Nephron (organoid): ENCODE results near the gene FOXO1.
A peak's percentile ranks its signal among the peaks of the same experiment; 100 is the strongest.

Experiments used
- H3K27ac Mint-ChIP-seq, 3 experiments: 2 replicates each; pipeline ENCODE4 v1.8.0; 2020; ENCODE audit warnings: mixed read lengths in 3 of 3, mild to moderate bottlenecking in 2 of 3, moderate library complexity in 1 of 3
- H3K27me3 Mint-ChIP-seq: 2 replicates; pipeline ENCODE4 v1.8.0; 2021; ENCODE audit warnings: low read depth, mild to moderate bottlenecking, moderate library complexity, mixed read lengths
- H3K36me3 Mint-ChIP-seq: 2 replicates; pipeline ENCODE4 v1.8.0; 2020; ENCODE audit warnings: low read depth, mixed read lengths
- H3K4me1 Mint-ChIP-seq: 2 replicates; pipeline ENCODE4 v1.8.0; 2020; ENCODE audit warnings: mixed read lengths
- H3K4me3 Mint-ChIP-seq, 3 experiments: 2 replicates each; pipeline ENCODE4 v1.8.0; 2020; ENCODE audit warnings: mild to moderate bottlenecking in 3 of 3, mixed read lengths in 3 of 3, moderate library complexity in 2 of 3
- H3K9me3 Mint-ChIP-seq: 2 replicates; pipeline ENCODE4 v1.8.0; 2020; ENCODE audit warnings: mixed read lengths
- TF ChIP-seq, protein P1 (sequence below), 3 experiments: fragments of 200-600 bp; sonication (generic); IDR thresholded peaks; one replicate each; pipeline ENCODE4 v1.5.0; 2021; ENCODE audit warnings: antibody characterized with exemption in 3 of 3; ENCODE audit not compliant: unreplicated experiment in 3 of 3

FOXO1 gene

DNA sequence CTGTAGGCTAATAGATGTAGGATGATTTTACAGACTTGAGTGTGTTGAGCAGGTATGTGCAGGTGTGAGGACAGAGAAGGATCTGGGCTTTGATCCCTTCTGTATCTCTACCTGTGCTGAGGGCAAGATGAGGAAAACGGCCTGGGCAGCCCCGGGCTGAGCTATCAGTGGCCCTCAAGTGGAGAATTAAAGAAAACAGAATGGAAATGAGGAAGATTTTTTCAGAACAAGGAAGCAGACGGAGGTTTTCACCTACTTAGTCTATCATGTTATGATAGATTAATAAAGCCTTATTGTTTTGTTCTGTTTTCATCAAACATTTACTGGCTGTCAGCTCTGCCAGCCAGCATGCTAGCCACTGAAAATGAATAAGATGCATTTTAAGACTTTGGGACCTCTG, 22.3 kb upstream of the FOXO1 start:
- Mint-ChIP-seq H3K27me3 (no peaks in the 10 kb centered on the region), H3K4me1 (no peaks in the 10 kb centered on the region), H3K9me3 (no peaks in the 10 kb centered on the region), H3K4me3 (no peak overlapping the region), H3K36me3 (no peaks in the 10 kb centered on the region), H3K27ac (no peak overlapping the region)
- TF ChIP-seq, protein P1, sequence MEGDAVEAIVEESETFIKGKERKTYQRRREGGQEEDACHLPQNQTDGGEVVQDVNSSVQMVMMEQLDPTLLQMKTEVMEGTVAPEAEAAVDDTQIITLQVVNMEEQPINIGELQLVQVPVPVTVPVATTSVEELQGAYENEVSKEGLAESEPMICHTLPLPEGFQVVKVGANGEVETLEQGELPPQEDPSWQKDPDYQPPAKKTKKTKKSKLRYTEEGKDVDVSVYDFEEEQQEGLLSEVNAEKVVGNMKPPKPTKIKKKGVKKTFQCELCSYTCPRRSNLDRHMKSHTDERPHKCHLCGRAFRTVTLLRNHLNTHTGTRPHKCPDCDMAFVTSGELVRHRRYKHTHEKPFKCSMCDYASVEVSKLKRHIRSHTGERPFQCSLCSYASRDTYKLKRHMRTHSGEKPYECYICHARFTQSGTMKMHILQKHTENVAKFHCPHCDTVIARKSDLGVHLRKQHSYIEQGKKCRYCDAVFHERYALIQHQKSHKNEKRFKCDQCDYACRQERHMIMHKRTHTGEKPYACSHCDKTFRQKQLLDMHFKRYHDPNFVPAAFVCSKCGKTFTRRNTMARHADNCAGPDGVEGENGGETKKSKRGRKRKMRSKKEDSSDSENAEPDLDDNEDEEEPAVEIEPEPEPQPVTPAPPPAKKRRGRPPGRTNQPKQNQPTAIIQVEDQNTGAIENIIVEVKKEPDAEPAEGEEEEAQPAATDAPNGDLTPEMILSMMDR (IDR thresholded peaks at IDR 0.05; ENCODE audit: unreplicated experiment in 3 of 3) = no peak

DNA sequence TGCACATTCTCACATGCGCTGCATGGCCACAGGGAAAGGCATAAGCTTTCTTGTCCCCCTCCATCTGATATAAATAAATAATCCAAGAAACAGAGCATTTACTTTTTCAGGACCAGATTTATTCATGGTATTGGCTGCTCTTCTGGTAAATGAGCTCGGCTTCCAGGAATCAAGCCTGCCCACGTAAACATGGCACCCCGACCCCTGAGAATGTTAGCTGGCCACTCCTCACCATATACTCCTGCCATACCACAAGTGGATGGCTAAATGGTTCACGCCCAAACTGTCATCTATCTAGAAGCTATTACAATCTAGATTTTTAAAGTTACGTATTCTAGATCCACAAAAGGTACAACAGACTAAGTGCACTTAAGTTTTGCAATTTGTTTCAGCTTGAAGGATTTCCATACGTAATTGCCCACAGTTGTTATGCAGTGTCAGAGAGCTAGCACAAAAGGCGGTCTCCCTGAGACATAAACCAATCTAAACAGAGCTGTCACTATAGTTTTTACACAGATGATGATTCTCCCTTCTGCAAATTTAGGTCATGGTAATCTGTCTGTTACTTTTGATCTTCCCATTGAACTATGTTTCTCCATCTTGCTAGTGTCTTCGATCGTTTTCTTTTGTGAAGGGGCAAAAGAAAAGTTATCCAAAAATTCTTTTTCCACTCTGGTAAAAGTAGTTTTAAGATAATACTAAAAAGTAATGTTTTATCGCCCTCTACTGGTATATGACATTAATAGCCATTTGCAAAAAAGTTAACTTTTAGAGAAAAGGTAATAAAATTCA, 16.2 kb upstream of the FOXO1 start:
- H3K9me3 Mint-ChIP-seq = no peaks in the 10 kb centered on the region

DNA sequence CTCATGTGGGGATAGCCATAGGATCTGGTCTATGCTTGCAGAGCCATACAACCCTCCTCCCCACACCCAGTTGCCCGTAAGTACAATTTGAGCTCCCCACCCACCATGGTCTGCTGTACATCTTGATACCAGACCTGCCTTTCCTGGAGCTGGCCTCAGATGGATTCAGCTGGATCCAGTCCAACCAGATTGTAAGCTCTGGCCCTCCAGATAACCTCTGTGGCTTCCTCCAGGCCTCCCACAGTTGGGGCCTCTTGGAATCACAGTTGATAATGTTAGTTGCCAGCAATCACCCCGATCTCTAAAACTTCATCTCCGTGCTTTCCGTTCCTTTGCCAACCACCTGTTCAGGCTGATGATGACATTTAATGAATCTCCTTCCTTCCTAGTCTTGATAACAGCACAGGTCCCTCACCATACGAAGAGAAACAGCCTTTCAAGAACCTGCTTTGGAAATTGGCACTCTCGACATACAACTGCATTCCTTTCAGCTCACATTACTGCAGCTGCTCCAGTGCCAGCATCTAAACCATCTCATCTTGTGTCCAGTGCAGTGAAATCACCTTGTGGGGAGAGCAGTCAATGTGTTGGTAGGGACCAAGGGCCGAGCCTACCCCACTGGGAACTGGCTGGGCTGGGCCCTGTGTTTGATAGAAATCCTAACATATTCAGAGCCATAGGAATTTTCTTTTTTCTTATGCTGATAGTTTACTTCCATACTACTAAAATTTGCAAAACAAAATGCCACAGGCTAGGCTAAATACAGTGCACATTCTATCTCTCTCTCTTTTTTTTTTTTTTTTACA, 15.1 kb upstream of the FOXO1 start:
- peak overlapping the region; percentile 5 to 35 (median 6) for H3K27ac Mint-ChIP-seq
- H3K4me3 Mint-ChIP-seq = peak overlapping the region in 1 of 3 experiments; percentile 33
- H3K36me3 Mint-ChIP-seq = no peaks in the 10 kb centered on the region
- TF ChIP-seq, protein P1 (IDR thresholded peaks at IDR 0.05; ENCODE audit: unreplicated experiment in 3 of 3) = no peak
- peaks cover 27% of the 10 kb centered on the region for H3K4me1 Mint-ChIP-seq
- H3K27me3 Mint-ChIP-seq = peaks cover 11% of the 10 kb centered on the region
- no peaks in the 10 kb centered on the region for H3K9me3 Mint-ChIP-seq

More for the DNA sequence above, 16.2 kb upstream of the FOXO1 start:
- H3K27ac Mint-ChIP-seq = peak overlapping the region in 1 of 3 experiments; percentile 4
- H3K36me3 Mint-ChIP-seq = no peaks in the 10 kb centered on the region
- H3K27me3 Mint-ChIP-seq = peaks cover 11% of the 10 kb centered on the region
- H3K4me3 Mint-ChIP-seq = peak overlapping the region in 2 of 3 experiments; percentile 4 to 5
- peaks cover 27% of the 10 kb centered on the region for H3K4me1 Mint-ChIP-seq
- TF ChIP-seq, protein P1 (IDR thresholded peaks at IDR 0.05; ENCODE audit: unreplicated experiment in 3 of 3) = peak; percentile 56 to 77 (median 63)

DNA sequence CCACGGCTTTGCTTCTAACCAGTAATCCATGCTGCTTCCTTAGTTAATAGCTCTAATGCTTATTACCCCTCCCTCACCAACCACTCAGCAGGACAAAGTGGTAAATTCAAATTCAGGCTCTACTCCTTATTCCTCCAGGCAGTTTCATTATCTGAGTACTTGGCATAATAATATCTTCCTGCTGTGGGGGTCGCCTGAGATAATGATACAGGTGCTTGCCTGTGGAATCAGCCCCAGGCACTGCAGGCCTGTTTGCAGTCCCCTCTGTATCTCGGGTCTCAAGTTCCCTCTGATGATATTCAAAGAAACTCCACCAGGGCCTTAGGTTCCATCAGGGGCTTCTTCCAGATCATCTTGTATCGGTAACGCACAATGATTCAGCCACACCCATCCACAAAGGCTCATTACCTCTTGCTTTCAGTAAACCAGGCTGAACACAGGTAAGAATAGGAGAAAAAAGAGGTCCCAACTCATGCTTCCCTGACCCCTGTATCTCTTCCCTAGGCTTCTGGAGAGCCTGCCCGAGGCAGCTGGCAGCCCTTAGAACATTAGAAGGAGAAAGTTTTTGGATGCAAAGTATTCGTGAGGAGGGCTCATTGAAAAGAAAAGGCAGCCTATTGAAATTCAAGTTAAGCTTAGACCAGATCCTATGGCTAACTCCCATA, 14.3 kb upstream of the FOXO1 start:
- Mint-ChIP-seq H3K4me3 (no peak overlapping the region), H3K27me3 (peaks cover 11% of the 10 kb centered on the region), H3K9me3 (no peaks in the 10 kb centered on the region), H3K27ac (no peak overlapping the region), H3K36me3 (no peaks in the 10 kb centered on the region), H3K4me1 (peaks cover 27% of the 10 kb centered on the region)
- TF ChIP-seq, protein P1 (IDR thresholded peaks at IDR 0.05; ENCODE audit: unreplicated experiment in 3 of 3) = no peak

DNA sequence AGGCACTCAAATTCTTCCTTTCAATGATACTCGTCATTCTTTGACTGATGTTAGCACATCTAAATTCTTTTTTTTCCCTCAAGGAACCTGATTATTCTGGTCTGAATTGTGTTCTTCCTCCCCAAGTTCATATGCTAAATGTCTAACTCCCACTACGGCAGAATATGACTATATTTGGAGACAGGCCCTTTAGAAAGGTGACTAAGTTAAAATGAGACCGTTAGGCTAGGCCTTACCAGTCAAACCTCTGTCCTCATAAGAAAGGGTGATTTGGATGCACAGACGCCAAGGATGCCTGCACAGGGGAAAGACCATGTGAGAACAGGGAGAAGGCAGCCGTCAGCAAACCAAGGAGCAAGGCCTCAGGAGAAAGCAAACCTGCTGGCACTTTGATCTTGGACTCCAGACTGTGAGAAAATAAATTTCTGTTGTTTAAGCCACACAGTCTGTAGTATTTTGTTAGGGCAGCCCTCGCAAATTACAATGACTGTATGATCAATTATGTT, 13.1 kb upstream of the FOXO1 start:
- no peak overlapping the region for H3K4me3 Mint-ChIP-seq
- TF ChIP-seq, protein P1 (IDR thresholded peaks at IDR 0.05; ENCODE audit: unreplicated experiment in 3 of 3) = no peak
- no peaks in the 10 kb centered on the region for H3K9me3 Mint-ChIP-seq
- H3K27me3 Mint-ChIP-seq = peaks cover 11% of the 10 kb centered on the region
- no peak overlapping the region for H3K27ac Mint-ChIP-seq
- H3K4me1 Mint-ChIP-seq = peaks cover 27% of the 10 kb centered on the region
- no peaks in the 10 kb centered on the region for H3K36me3 Mint-ChIP-seq
